Activated CD4-positive, alpha-beta T cell treated with anti-CD3 and anti-CD28 coated beads for 48 hours (primary cell): Measurements from ENCODE around the gene SLC43A3.
A peak's percentile ranks its signal among the peaks of the same experiment; 100 is the strongest.
"Not testable (repeated sequence)": the region's sequence is repeated elsewhere in the genome, so short reads cannot be mapped to it uniquely, and the experiment has no call there.

Experiments
- DNase-seq: peaks from one replicate; pipeline ENCODE4 v3.0.0-alpha.2; 2020

The SLC43A3 gene

GRCh38 chr11:57459164-57460021 is 32.5 kb upstream of the SLC43A3 start:
- peak; percentile 45 for DNase-seq

GRCh38 chr11:57458410-57459163 is 31.7 kb upstream of the SLC43A3 start:
- DNase-seq, result peak; percentile 67

- peak; percentile 41 for DNase-seq
These were observed 31.1 kb upstream of the SLC43A3 start for GRCh38 chr11:57458060-57458409.

GRCh38 chr11:57457643-57458023 is 30.7 kb upstream of the SLC43A3 start:
- no peak for DNase-seq

GRCh38 chr11:57456960-57457642 is 30.2 kb upstream of the SLC43A3 start:
- peak; percentile 84 for DNase-seq

- DNase-seq, result no peak
These were observed 26.7 kb upstream of the SLC43A3 start for GRCh38 chr11:57453543-57454177.

GRCh38 chr11:57446055-57446454 is 19.1 kb upstream of the SLC43A3 start:
- DNase-seq, result no peak

- not testable (repeated sequence) for DNase-seq
These were observed 18.1 kb upstream of the SLC43A3 start for GRCh38 chr11:57445122-57445394.

- DNase-seq, result no peak
These were observed 17.6 kb upstream of the SLC43A3 start for GRCh38 chr11:57444362-57445121.

- DNase-seq, result no peak
These were observed 14.0 kb upstream of the SLC43A3 start for GRCh38 chr11:57440744-57441414.

- DNase-seq, result no peak
These were observed 12.9 kb upstream of the SLC43A3 start for GRCh38 chr11:57439786-57440185.

GRCh38 chr11:57438345-57439285 is 11.7 kb upstream of the SLC43A3 start:
- DNase-seq, result no peak

GRCh38 chr11:57436031-57436430 is 9.1 kb upstream of the SLC43A3 start:
- no peak for DNase-seq

GRCh38 chr11:57434640-57435546 is 8.0 kb upstream of the SLC43A3 start:
- DNase-seq, result no peak

GRCh38 chr11:57432714-57433163 is 5.8 kb upstream of the SLC43A3 start:
- peak; percentile 45 for DNase-seq

GRCh38 chr11:57432149-57432561 is 5.2 kb upstream of the SLC43A3 start:
- no peak for DNase-seq

GRCh38 chr11:57430952-57431351 is 4.0 kb upstream of the SLC43A3 start:
- no peak for DNase-seq

GRCh38 chr11:57429946-57430345 is 3.0 kb upstream of the SLC43A3 start:
- no peak for DNase-seq

- no peak for DNase-seq
These were observed 1.7 kb upstream of the SLC43A3 start for GRCh38 chr11:57428643-57429042.

- no peak for DNase-seq
These were observed 784 bp upstream of the SLC43A3 start for GRCh38 chr11:57427727-57428082.
